ENCODE measurements around the gene PRKCZ. TPM values are rescaled to one million over a fixed set of nuclear protein-coding genes. Genes with fewer than 3 reads are reported as not detected.
A peak's percentile ranks its signal among the peaks of the same experiment; 100 is the strongest.

Gene PRKCZ
- total RNA-seq, 1 donor from 2014 or later = 2.5 TPM

GRCh38 chr1:2031546-2032540 lies 18.4 kb upstream of the PRKCZ start:
- intact Hi-C loops (cut with micrococcal nuclease) = no loop called here
- no peak for DNase-seq
- no peak overlapping the region for H3K27ac Mint-ChIP-seq

DNA sequence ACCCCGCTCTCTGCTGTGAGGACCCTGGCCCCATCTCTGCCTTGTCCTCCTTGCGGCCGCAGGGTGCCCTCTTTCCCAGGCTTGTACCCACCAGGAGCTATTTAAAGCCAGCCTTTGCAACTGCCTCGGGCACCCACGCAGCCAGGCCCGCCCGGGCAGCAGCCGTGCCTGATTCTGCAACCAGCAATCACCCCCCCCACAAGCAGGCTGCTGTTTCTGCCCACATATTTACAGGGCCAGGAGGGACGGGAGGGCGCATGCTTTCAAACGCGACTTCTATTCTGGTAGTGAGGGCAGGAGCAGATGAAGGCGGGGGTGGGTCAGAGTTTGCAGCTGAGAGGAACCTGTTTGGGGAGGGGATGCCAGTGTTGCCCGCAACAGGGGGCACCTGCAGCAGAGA lies 17.5 kb upstream of the PRKCZ start:
- intact Hi-C loops (cut with micrococcal nuclease) = no loop called here
- H3K36me3 Mint-ChIP-seq (ENCODE audit: low read depth) = no peaks in the 10 kb centered on the region
- no peak overlapping the region for H3K27ac Mint-ChIP-seq
- H3K27me3 Mint-ChIP-seq = no peaks in the 10 kb centered on the region
- no peak overlapping the region for H3K4me3 Mint-ChIP-seq
- no peaks in the 10 kb centered on the region for H3K4me1 Mint-ChIP-seq
- no peak for DNase-seq
- H3K9me3 Mint-ChIP-seq = no peaks in the 10 kb centered on the region

More at GRCh38 chr1:2031546-2032540, 18.4 kb upstream of the PRKCZ start:
- no peaks in the 10 kb centered on the region for H3K9me3 Mint-ChIP-seq
- H3K36me3 Mint-ChIP-seq (ENCODE audit: low read depth) = no peaks in the 10 kb centered on the region
- no peak overlapping the region for H3K4me3 Mint-ChIP-seq
- no peaks in the 10 kb centered on the region for H3K4me1 Mint-ChIP-seq
- no peaks in the 10 kb centered on the region for H3K27me3 Mint-ChIP-seq

GRCh38 chr1:2033165-2033564 lies 17.0 kb upstream of the PRKCZ start:
- Mint-ChIP-seq H3K36me3 (ENCODE audit: low read depth) (no peaks in the 10 kb centered on the region), H3K4me3 (no peak overlapping the region), H3K9me3 (no peaks in the 10 kb centered on the region), H3K4me1 (no peaks in the 10 kb centered on the region), H3K27me3 (no peaks in the 10 kb centered on the region), H3K27ac (no peak overlapping the region)
- intact Hi-C loops (cut with micrococcal nuclease) = no loop called here
- DNase-seq = no peak

GRCh38 chr1:2036287-2036686 lies 13.9 kb upstream of the PRKCZ start:
- intact Hi-C loops (cut with micrococcal nuclease) = no loop called here
- Mint-ChIP-seq H3K9me3 (no peaks in the 10 kb centered on the region), H3K4me1 (no peaks in the 10 kb centered on the region), H3K36me3 (ENCODE audit: low read depth) (no peaks in the 10 kb centered on the region), H3K27ac (no peak overlapping the region), H3K4me3 (no peak overlapping the region), H3K27me3 (no peaks in the 10 kb centered on the region)
- no peak for DNase-seq

GRCh38 chr1:2037314-2037979 lies 12.8 kb upstream of the PRKCZ start:
- Mint-ChIP-seq H3K27me3 (no peaks in the 10 kb centered on the region), H3K4me1 (no peaks in the 10 kb centered on the region)
- intact Hi-C loops (cut with micrococcal nuclease) = no loop called here

DNA sequence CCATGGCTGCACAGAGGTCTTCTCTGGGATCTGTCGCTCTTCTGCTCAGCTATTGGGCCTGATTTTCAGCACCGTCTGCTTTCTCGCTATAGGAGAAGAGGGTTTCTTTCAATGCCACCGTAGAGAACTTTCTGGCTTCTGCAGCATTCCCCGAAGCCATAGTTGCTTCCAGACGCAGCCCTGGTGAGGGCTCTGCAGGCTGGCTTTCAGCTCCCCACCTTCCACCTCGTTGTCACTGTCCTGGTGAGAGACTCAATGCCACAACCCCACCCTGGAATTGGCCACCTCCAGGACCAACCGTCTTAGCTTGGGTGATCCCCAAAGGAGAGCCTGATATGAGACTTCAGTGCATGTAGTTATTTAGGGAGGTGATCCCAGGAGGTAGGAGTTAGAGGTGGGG lies 12.0 kb upstream of the PRKCZ start:
- no peak overlapping the region for H3K27ac Mint-ChIP-seq
- intact Hi-C loops (cut with micrococcal nuclease) = no loop called here
- no peaks in the 10 kb centered on the region for H3K4me1 Mint-ChIP-seq
- no peaks in the 10 kb centered on the region for H3K9me3 Mint-ChIP-seq
- H3K4me3 Mint-ChIP-seq = no peak overlapping the region
- no peaks in the 10 kb centered on the region for H3K36me3 Mint-ChIP-seq (ENCODE audit: low read depth)
- H3K27me3 Mint-ChIP-seq = no peaks in the 10 kb centered on the region
- no peak for DNase-seq

More at GRCh38 chr1:2037314-2037979, 12.8 kb upstream of the PRKCZ start:
- Mint-ChIP-seq H3K4me3 (no peak overlapping the region), H3K36me3 (ENCODE audit: low read depth) (no peaks in the 10 kb centered on the region), H3K9me3 (no peaks in the 10 kb centered on the region), H3K27ac (no peak overlapping the region)
- no peak for DNase-seq

DNA sequence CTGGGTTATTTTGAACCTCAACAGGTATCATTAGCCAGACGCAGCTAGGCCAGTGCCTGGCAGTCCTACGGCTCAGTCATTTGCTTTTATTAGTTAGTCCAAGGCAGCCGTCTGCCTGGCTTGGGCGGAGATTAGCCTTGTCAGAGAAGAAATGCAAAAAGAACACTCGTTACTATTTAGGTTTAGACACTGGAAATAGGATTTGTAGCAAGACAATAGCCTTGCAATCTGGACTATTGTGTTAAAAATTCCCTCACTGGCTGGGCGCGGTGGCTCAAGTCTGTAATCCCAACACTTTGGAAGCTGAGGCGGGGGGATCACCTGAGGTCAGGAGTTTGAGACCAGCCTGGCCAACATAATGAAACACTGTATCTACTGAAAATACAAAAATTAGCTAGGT lies 11.0 kb upstream of the PRKCZ start:
- no peak overlapping the region for H3K4me3 Mint-ChIP-seq
- H3K4me1 Mint-ChIP-seq = peaks cover 2% of the 10 kb centered on the region
- no peaks in the 10 kb centered on the region for H3K36me3 Mint-ChIP-seq (ENCODE audit: low read depth)
- intact Hi-C loops (cut with micrococcal nuclease) = no loop called here
- peaks cover 4% of the 10 kb centered on the region for H3K27me3 Mint-ChIP-seq
- no peak for DNase-seq
- no peak overlapping the region for H3K27ac Mint-ChIP-seq
- H3K9me3 Mint-ChIP-seq = no peaks in the 10 kb centered on the region

GRCh38 chr1:2041305-2041704 lies 8.9 kb upstream of the PRKCZ start:
- Mint-ChIP-seq H3K27ac (no peak overlapping the region), H3K9me3 (no peaks in the 10 kb centered on the region), H3K4me1 (peaks cover 2% of the 10 kb centered on the region), H3K27me3 (peaks cover 13% of the 10 kb centered on the region), H3K4me3 (no peak overlapping the region), H3K36me3 (ENCODE audit: low read depth) (no peaks in the 10 kb centered on the region)
- intact Hi-C loops (cut with micrococcal nuclease) = no loop called here
- DNase-seq = no peak

GRCh38 chr1:2041887-2042286 lies 8.3 kb upstream of the PRKCZ start:
- DNase-seq = no peak
- H3K4me1 Mint-ChIP-seq = peaks cover 2% of the 10 kb centered on the region
- H3K36me3 Mint-ChIP-seq (ENCODE audit: low read depth) = no peaks in the 10 kb centered on the region
- H3K9me3 Mint-ChIP-seq = no peaks in the 10 kb centered on the region
- H3K4me3 Mint-ChIP-seq = no peak overlapping the region
- no peak overlapping the region for H3K27ac Mint-ChIP-seq
- H3K27me3 Mint-ChIP-seq = peaks cover 15% of the 10 kb centered on the region
- intact Hi-C loops (cut with micrococcal nuclease) = no loop called here

- no peaks in the 10 kb centered on the region for H3K9me3 Mint-ChIP-seq
- peaks cover 20% of the 10 kb centered on the region for H3K27me3 Mint-ChIP-seq
- intact Hi-C loops (cut with micrococcal nuclease) = no loop called here
- DNase-seq = no peak
- peaks cover 2% of the 10 kb centered on the region for H3K4me1 Mint-ChIP-seq
- no peaks in the 10 kb centered on the region for H3K36me3 Mint-ChIP-seq (ENCODE audit: low read depth)
- no peak overlapping the region for H3K4me3 Mint-ChIP-seq
- H3K27ac Mint-ChIP-seq = no peak overlapping the region
These were observed 7.1 kb upstream of the PRKCZ start for GRCh38 chr1:2042830-2043773.

GRCh38 chr1:2043886-2044285 lies 6.3 kb upstream of the PRKCZ start:
- Mint-ChIP-seq H3K27ac (no peak overlapping the region), H3K4me1 (peaks cover 2% of the 10 kb centered on the region), H3K4me3 (no peak overlapping the region), H3K36me3 (ENCODE audit: low read depth) (no peaks in the 10 kb centered on the region), H3K27me3 (peaks cover 28% of the 10 kb centered on the region), H3K9me3 (no peaks in the 10 kb centered on the region)
- no peak for DNase-seq
- intact Hi-C loops (cut with micrococcal nuclease) = loop anchor here (2.0 kb wide), 1 partner anchor 83 kb away; no protein-coding TSS in a partner anchor

GRCh38 chr1:2044510-2045319 lies 5.5 kb upstream of the PRKCZ start:
- intact Hi-C loops (cut with micrococcal nuclease) = loop anchor here (2.0 kb wide), 1 partner anchor 84 kb away; no protein-coding TSS in a partner anchor
- peaks cover 36% of the 10 kb centered on the region for H3K27me3 Mint-ChIP-seq
- no peaks in the 10 kb centered on the region for H3K9me3 Mint-ChIP-seq
- peak; percentile 94 for DNase-seq
- H3K4me1 Mint-ChIP-seq = peaks cover 8% of the 10 kb centered on the region
- peak overlapping the region; percentile 51 for H3K4me3 Mint-ChIP-seq
- H3K36me3 Mint-ChIP-seq (ENCODE audit: low read depth) = no peaks in the 10 kb centered on the region
- no peak overlapping the region for H3K27ac Mint-ChIP-seq
